Sigmoid colon (tissue), 7 donors: ENCODE data around the gene MYO5C. TPM values are rescaled to one million over a fixed set of nuclear protein-coding genes. Genes with fewer than 3 reads are reported as not detected.

Experiments used
- DNase-seq: peaks from one replicate; pipeline ENCODE4 v3.0.0-alpha.2; 2019
- H3K27ac ChIP-seq, 4 donors: fragments of 200-600 bp; sonication (generic); one replicate each; pipeline ENCODE4 v1.5.1; 2016 to 2019; ENCODE audit warnings: mild to moderate bottlenecking in 1 of 4
- H3K27me3 ChIP-seq, 3 donors: fragments of 200-600 bp; sonication (generic); one replicate each; pipeline ENCODE4 v1.5.1; 2019; ENCODE audit warnings: mild to moderate bottlenecking in 1 of 3
- H3K36me3 ChIP-seq, 4 donors: fragments of 200-600 bp; sonication (generic); one replicate each; pipeline ENCODE4 v1.5.1; 2016 to 2019
- H3K4me1 ChIP-seq, 4 donors: fragments of 200-600 bp; sonication (generic); one replicate each; pipeline ENCODE4 v1.5.1; 2017 to 2019
- H3K4me3 ChIP-seq, 4 donors: fragments of 200-600 bp; sonication (generic); one replicate each; pipeline ENCODE4 v1.5.1; 2017 to 2019; ENCODE audit warnings: mild to moderate bottlenecking in 2 of 4, moderate library complexity in 1 of 4
- H3K9me3 ChIP-seq, 4 donors: fragments of 200-600 bp in 3 of 4; sonication (generic) in 3 of 4; one replicate each; pipeline versions ENCODE4 v1.5.1 to v1.6.1; 2013 to 2019
- CTCF ChIP-seq, 4 experiments: fragments of 450-650 bp in 3 of 4; fragments of 200-600 bp in 1 of 4; IDR thresholded peaks; one replicate each; pipeline ENCODE4 v1.5.1; 2016 to 2019; ENCODE audit warnings: antibody characterized with exemption in 4 of 4, mild to moderate bottlenecking in 3 of 4, moderate library complexity in 2 of 4
- EP300 ChIP-seq, 4 donors: sonication (generic); formaldehyde crosslinking; IDR thresholded peaks; one replicate each; pipeline ENCODE4 v1.6.1; 2017; ENCODE audit warnings: antibody characterized with exemption in 4 of 4
- POLR2A ChIP-seq, 2 donors: fragments of 450-650 bp; IDR thresholded peaks; one replicate each; pipeline ENCODE4 v1.6.1; 2016; ENCODE audit warnings: antibody characterized with exemption in 2 of 2, mild to moderate bottlenecking in 2 of 2, moderate library complexity in 2 of 2
- POLR2AphosphoS5 ChIP-seq, 4 donors: sonication (generic); formaldehyde crosslinking; IDR thresholded peaks; one replicate each; pipeline ENCODE4 v1.6.1; 2017; ENCODE audit warnings: antibody characterized with exemption in 4 of 4
- WGBS, 2 donors: extraction: QIAGEN DNeasy Blood & Tissue Kit; methylation state at CpG; one replicate each; pipeline ENCODE4 v1.1.7; 2013; 5-methylcytosine and 5-hydroxymethylcytosine counted together
- intact Hi-C: fragments of 100-400 bp; cut with DNase I; formaldehyde crosslinking; loops from one replicate; pipeline ENCODE4 v1.15.1; 2023
- polyA plus RNA-seq, 3 donors: library from polyadenylated mRNA; stranded (reverse); fragments of 200-250 nt; gene quantifications; one replicate each; pipeline ENCODE4 v1.2.3, GENCODE V29; 2013
- total RNA-seq, 4 donors: library from RNA; depleted of rRNA; stranded (reverse); fragments of >200 nt; gene quantifications; one replicate each; pipeline ENCODE4 v1.1.0, GENCODE V29; 2016
- donor health status: healthy with polysubstance abuse.
- donor health status: Bipolar disorder and iron deficiency.
- donor health status: healthy.

MYO5C gene
- total and polyA plus RNA-seq, 7 donors = 3.6 to 16.5 (median 11.9) TPM

- intact Hi-C loops = no loop called here
- Histone ChIP-seq H3K27ac (no peak overlapping the region), H3K27me3 (peaks cover 13 to 36% (median 16%) of the 10 kb centered on the region in 3 donors), H3K9me3 (no peaks in the 10 kb centered on the region), H3K36me3 (no peaks in the 10 kb centered on the region), H3K4me3 (no peak overlapping the region), H3K4me1 (peaks cover 0 to 13% (median 13%) of the 10 kb centered on the region in 4 donors)
- 63 to 66% methylated on average over 4 of the region's 4 CpGs for WGBS, 2 donors
- DNase-seq = no peak
- TF ChIP-seq POLR2AphosphoS5 (IDR thresholded peaks at IDR 0.05) = no peak
- TF ChIP-seq EP300 (IDR thresholded peaks at IDR 0.05) = no peak
- TF ChIP-seq CTCF (IDR thresholded peaks at IDR 0.05) = no peak
- TF ChIP-seq POLR2A (IDR thresholded peaks at IDR 0.05) = no peak
Observed at GRCh38 chr15:52291204-52291603, 4.4 kb downstream of the MYO5C start.

- H3K27ac ChIP-seq = no peak overlapping the region
- H3K4me1 ChIP-seq = peaks cover 0 to 12% (median 10%) of the 10 kb centered on the region in 4 donors
- intact Hi-C loops = no loop called here
- H3K9me3 ChIP-seq = no peaks in the 10 kb centered on the region
- DNase-seq = no peak
- WGBS, 2 donors = 77 to 84% methylated on average over 3 of the region's 3 CpGs
- TF ChIP-seq EP300 (IDR thresholded peaks at IDR 0.05) = no peak
- TF ChIP-seq POLR2A (IDR thresholded peaks at IDR 0.05) = no peak
- no peak for TF ChIP-seq CTCF (IDR thresholded peaks at IDR 0.05)
- no peak for TF ChIP-seq POLR2AphosphoS5 (IDR thresholded peaks at IDR 0.05)
- H3K27me3 ChIP-seq = peaks cover 11 to 32% (median 13%) of the 10 kb centered on the region in 3 donors
- H3K36me3 ChIP-seq = no peaks in the 10 kb centered on the region
- H3K4me3 ChIP-seq = no peak overlapping the region
Observed at GRCh38 chr15:52290800-52291199, 4.8 kb downstream of the MYO5C start.

GRCh38 chr15:52290329-52290728 lies 5.3 kb downstream of the MYO5C start:
- no peak overlapping the region for H3K27ac ChIP-seq

DNA sequence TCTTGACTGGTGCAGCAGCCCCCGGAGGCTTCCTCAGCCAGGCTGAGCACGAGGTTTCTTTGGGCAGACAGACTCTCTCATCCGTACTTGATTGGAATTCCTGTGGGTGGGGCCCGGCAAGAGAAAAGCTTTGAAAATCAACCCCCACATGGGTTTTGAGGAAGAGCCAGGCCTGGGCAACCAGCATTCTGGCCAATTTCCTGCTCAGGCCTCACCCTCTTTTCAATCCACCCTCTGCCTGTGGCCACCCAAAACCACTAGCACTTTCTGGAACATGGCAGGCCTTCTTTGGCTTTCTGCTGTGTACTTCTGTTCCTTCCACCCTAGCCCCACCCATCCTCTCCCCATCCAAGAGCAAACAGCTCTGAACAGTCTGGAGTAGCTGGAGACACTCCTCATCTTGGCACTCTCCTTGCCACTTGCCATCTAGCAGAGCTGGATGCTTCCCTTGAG lies 5.9 kb downstream of the MYO5C start:
- no peaks in the 10 kb centered on the region for H3K36me3 ChIP-seq
- TF ChIP-seq CTCF (IDR thresholded peaks at IDR 0.05) = no peak
- no peak for TF ChIP-seq EP300 (IDR thresholded peaks at IDR 0.05)
- no peak for TF ChIP-seq POLR2A (IDR thresholded peaks at IDR 0.05)
- no peak for TF ChIP-seq POLR2AphosphoS5 (IDR thresholded peaks at IDR 0.05)
- H3K4me1 ChIP-seq = peaks cover 0 to under 1% (median 0%) of the 10 kb centered on the region in 4 donors
- WGBS, 2 donors = 21 to 56% methylated on average over 4 of the region's 4 CpGs
- H3K27ac ChIP-seq = no peak overlapping the region
- H3K27me3 ChIP-seq = peaks cover 0 to 20% (median 2%) of the 10 kb centered on the region in 3 donors
- intact Hi-C loops = no loop called here
- H3K9me3 ChIP-seq = no peaks in the 10 kb centered on the region
- no peak overlapping the region for H3K4me3 ChIP-seq
- no peak for DNase-seq

More at GRCh38 chr15:52290329-52290728, 5.3 kb downstream of the MYO5C start:
- H3K4me1 ChIP-seq = peaks cover 0 to 7% (median 6%) of the 10 kb centered on the region in 4 donors
- WGBS, 2 donors = 40 to 72% methylated on average over 4 of the region's 4 CpGs
- H3K9me3 ChIP-seq = no peaks in the 10 kb centered on the region
- intact Hi-C loops = no loop called here
- H3K27me3 ChIP-seq = peaks cover 7 to 27% (median 9%) of the 10 kb centered on the region in 3 donors
- H3K36me3 ChIP-seq = no peaks in the 10 kb centered on the region
- no peak for TF ChIP-seq POLR2A (IDR thresholded peaks at IDR 0.05)
- no peak for TF ChIP-seq POLR2AphosphoS5 (IDR thresholded peaks at IDR 0.05)
- no peak for TF ChIP-seq EP300 (IDR thresholded peaks at IDR 0.05)
- no peak for TF ChIP-seq CTCF (IDR thresholded peaks at IDR 0.05)
- DNase-seq = no peak
- H3K4me3 ChIP-seq = no peak overlapping the region

- 57 to 85% methylated on average over 5 of the region's 5 CpGs for WGBS, 2 donors
- DNase-seq = no peak
Observed at GRCh38 chr15:52288986-52289385, 6.6 kb downstream of the MYO5C start.

More at GRCh38 chr15:52288986-52289385, 6.6 kb downstream of the MYO5C start:
- Histone ChIP-seq H3K9me3 (no peaks in the 10 kb centered on the region), H3K36me3 (no peaks in the 10 kb centered on the region), H3K27ac (peak overlapping the region in 1 of 4 donors; percentile 17), H3K4me1 (no peaks in the 10 kb centered on the region), H3K4me3 (no peak overlapping the region), H3K27me3 (peaks cover 0 to 14% (median 0%) of the 10 kb centered on the region in 3 donors)
- intact Hi-C loops = no loop called here
- TF ChIP-seq EP300 (IDR thresholded peaks at IDR 0.05) = no peak
- no peak for TF ChIP-seq POLR2AphosphoS5 (IDR thresholded peaks at IDR 0.05)
- no peak for TF ChIP-seq CTCF (IDR thresholded peaks at IDR 0.05)
- TF ChIP-seq POLR2A (IDR thresholded peaks at IDR 0.05) = no peak
